Body of pancreas (tissue), 4 donors: Measurements from ENCODE around the gene AWAT1. TPM values are rescaled to one million over a fixed set of nuclear protein-coding genes. Genes with fewer than 3 reads are reported as not detected.

ENCODE experiments used
- ATAC-seq: fragments of 150-250 bp; one replicate; pipeline ENCODE4 v1.9.1; 2016
- DNase-seq, 4 donors: peaks; one replicate each; pipeline ENCODE4 v3.0.0-alpha.2; 2019
- H3K27ac ChIP-seq, 4 donors: fragments of 200-600 bp; sonication (generic); 1 replicate in 3 of 4; 2 replicates in 1 of 4; pipeline versions ENCODE4 v1.5.1 to v1.6.1; 2016 to 2019; ENCODE audit warnings: mild to moderate bottlenecking in 1 of 4, mixed read lengths in 1 of 4, moderate library complexity in 1 of 4
- H3K27me3 ChIP-seq, 2 donors: fragments of 200-600 bp; sonication (generic); one replicate each; pipeline ENCODE4 v1.6.0; 2016; ENCODE audit warnings: mild to moderate bottlenecking in 1 of 2
- H3K36me3 ChIP-seq, 2 donors: fragments of 200-600 bp; sonication (generic); replicated peaks in 1 of 2; 2 replicates each; pipeline ENCODE4 v1.5.1; 2016; ENCODE audit warnings: low read depth in 2 of 2; ENCODE audit not compliant: insufficient read depth in 1 of 2
- H3K4me1 ChIP-seq: fragments of 200-600 bp; sonication (generic); one replicate; pipeline ENCODE4 v1.6.0; 2016
- H3K4me3 ChIP-seq, 2 donors: fragments of 200-600 bp; sonication (generic); 1 replicate in 1 of 2; 2 replicates in 1 of 2; pipeline ENCODE4 v1.5.1; 2016 to 2019
- H3K9me3 ChIP-seq, 3 donors: fragments of 200-600 bp; sonication (generic); 1 replicate in 2 of 3; 2 replicates in 1 of 3; pipeline ENCODE4 v1.5.1; 2016
- POLR2A ChIP-seq, 3 donors: fragments of 450-650 bp; IDR thresholded peaks; one replicate each; pipeline ENCODE4 v1.6.1; 2016; ENCODE audit warnings: antibody characterized with exemption in 3 of 3, mild to moderate bottlenecking in 2 of 3
- WGBS, 2 donors: methylation state at CpG; one replicate each; pipeline ENCODE4 v1.1.5; 2017; 5-methylcytosine and 5-hydroxymethylcytosine counted together
- intact Hi-C: fragments of 100-400 bp; cut with DNase I; formaldehyde crosslinking; loops from one replicate; pipeline ENCODE4 v1.15.1; 2023
- total RNA-seq, 2 donors: library from RNA; depleted of rRNA; stranded (reverse); fragments of >200 nt; gene quantifications; one replicate each; pipeline ENCODE4 v1.1.0, GENCODE V29; 2016
- TF ChIP-seq, protein P1 (sequence below), 7 experiments: fragments of 450-650 bp in 4 of 7; fragments of 200-600 bp in 3 of 7; sonication (generic) in 3 of 7; IDR thresholded peaks; one replicate each; pipeline ENCODE4 v1.5.1; 2016 to 2019; ENCODE audit warnings: antibody characterized with exemption in 7 of 7

Gene AWAT1
- total RNA-seq, 2 donors from 2014 or later: not detected

DNA sequence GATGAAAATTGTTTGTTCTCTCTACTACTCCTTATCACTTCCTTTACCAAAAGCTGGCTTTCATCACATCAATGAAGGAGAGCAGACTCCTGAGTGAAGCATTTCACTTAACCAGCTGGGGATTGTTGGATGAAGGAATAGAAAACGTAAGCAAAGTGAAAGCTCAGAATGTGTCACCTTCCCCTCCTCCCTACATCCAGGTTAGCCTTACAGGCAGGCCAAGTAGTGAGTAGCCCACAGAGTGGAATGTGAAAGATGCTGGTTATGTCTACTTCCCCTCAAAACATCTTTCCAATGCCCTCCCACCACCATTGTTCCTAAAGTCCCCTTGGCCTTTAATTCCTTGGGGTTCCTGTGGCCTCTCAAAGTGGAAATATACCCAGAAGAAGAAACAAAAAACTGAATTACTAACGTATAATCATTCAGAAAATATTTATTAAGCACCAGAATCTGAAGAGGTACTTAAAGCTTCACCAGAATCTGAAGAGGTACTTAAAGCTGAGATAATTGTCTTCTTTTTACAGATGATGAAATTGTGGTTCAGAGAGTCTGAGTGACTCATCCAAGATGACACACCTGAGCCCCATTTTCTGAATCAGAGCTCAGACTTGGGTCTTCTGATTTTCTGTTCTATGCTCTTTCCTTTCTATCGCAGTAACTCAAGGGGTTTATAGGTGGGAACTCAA is 19.1 kb downstream of the AWAT1 start:
- Histone ChIP-seq H3K27me3 (no peaks in the 10 kb centered on the region), H3K9me3 (no peaks in the 10 kb centered on the region), H3K27ac (no peak overlapping the region), H3K4me1 (no peaks in the 10 kb centered on the region), H3K4me3 (no peak overlapping the region), H3K36me3 (no peaks in the 10 kb centered on the region)
- intact Hi-C loops: no loop called here
- no peak for DNase-seq
- 77 to 86% methylated on average over 3 of the region's 3 CpGs for WGBS, 2 donors
- TF ChIP-seq, protein P1, sequence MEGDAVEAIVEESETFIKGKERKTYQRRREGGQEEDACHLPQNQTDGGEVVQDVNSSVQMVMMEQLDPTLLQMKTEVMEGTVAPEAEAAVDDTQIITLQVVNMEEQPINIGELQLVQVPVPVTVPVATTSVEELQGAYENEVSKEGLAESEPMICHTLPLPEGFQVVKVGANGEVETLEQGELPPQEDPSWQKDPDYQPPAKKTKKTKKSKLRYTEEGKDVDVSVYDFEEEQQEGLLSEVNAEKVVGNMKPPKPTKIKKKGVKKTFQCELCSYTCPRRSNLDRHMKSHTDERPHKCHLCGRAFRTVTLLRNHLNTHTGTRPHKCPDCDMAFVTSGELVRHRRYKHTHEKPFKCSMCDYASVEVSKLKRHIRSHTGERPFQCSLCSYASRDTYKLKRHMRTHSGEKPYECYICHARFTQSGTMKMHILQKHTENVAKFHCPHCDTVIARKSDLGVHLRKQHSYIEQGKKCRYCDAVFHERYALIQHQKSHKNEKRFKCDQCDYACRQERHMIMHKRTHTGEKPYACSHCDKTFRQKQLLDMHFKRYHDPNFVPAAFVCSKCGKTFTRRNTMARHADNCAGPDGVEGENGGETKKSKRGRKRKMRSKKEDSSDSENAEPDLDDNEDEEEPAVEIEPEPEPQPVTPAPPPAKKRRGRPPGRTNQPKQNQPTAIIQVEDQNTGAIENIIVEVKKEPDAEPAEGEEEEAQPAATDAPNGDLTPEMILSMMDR (IDR thresholded peaks at IDR 0.05): no peak
- TF ChIP-seq POLR2A (IDR thresholded peaks at IDR 0.05): no peak
- ATAC-seq: no peak

DNA sequence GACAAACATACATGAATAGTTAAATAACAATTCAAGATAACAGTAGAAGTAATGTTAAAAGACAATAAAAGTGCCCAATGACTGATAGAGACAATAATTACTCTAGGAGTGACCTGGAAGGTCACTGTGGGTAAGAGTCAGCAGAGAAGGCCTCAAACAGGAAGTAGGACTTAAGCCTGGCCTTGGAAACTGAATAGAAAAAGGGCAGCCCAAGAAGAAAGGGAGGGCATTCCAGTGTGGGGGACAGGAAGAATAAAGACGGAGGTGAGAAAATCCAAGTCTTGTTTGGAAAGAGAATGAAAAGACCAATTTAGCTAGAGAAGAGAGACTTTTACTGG is 19.6 kb downstream of the AWAT1 start:
- intact Hi-C loops: no loop called here
- Histone ChIP-seq H3K27me3 (no peaks in the 10 kb centered on the region), H3K27ac (no peak overlapping the region), H3K9me3 (no peaks in the 10 kb centered on the region), H3K4me3 (no peak overlapping the region), H3K36me3 (no peaks in the 10 kb centered on the region), H3K4me1 (no peaks in the 10 kb centered on the region)
- WGBS, 2 donors: 93% methylated on average over 1 of the region's 1 CpG; no CpG with 5 or more reads in 1 of the 2 donors
- TF ChIP-seq, protein P1 (IDR thresholded peaks at IDR 0.05): no peak
- TF ChIP-seq POLR2A (IDR thresholded peaks at IDR 0.05): no peak
- ATAC-seq (no peak), DNase-seq (no peak)

DNA sequence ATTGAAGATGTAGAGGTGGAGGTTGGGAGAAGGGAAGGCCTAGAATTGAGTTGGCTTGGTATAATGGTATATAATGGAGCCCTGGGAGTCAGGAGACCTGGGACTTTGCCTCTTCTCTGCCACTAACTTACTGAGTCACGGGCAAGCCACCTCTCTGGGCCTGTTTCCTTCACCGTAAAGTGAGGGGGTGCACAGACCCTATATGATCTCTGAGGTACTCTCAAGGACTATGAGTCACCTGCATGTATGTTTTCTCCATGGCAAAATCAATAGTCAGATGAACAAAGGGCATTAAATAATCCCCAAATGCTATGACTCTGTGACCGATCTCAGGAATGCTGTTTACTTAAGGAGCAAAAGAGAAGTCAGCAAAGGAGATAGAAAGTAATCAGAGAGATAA is 20.5 kb downstream of the AWAT1 start:
- H3K4me3 ChIP-seq: no peak overlapping the region
- DNase-seq (no peak), ATAC-seq (no peak)
- no peaks in the 10 kb centered on the region for H3K27me3 ChIP-seq
- TF ChIP-seq, protein P1 (IDR thresholded peaks at IDR 0.05): no peak
- TF ChIP-seq POLR2A (IDR thresholded peaks at IDR 0.05): no peak
- WGBS, 2 donors: 59 to 90% methylated on average over 2 to 3 of the region's 3 CpGs
- H3K4me1 ChIP-seq: no peaks in the 10 kb centered on the region
- no peak overlapping the region for H3K27ac ChIP-seq
- no peaks in the 10 kb centered on the region for H3K36me3 ChIP-seq
- no peaks in the 10 kb centered on the region for H3K9me3 ChIP-seq
- intact Hi-C loops: no loop called here

DNA sequence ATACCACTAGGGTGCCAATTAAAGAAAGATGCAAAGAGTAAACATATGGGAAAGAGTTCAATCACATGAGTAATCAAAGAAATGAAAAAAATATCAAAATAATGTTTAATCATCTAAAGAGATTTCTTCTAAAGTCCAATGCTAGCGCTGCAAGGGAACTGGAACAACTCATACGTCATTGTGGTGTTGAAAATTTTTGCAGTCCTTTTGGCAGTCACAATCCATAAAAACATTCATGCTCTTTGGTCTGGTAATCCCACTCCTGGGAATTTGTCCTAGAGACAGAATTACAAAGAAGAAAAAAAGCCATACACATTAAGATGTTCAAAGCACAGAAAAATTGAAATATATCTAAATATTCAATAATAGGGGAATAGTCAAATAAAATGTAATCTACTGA is 21.0 kb downstream of the AWAT1 start:
- whole genome bisulfite sequencing, 2 donors: 97 to 100% methylated on average over 2 of the region's 2 CpGs
- no peaks in the 10 kb centered on the region for H3K9me3 ChIP-seq
- H3K4me1 ChIP-seq: no peaks in the 10 kb centered on the region
- TF ChIP-seq, protein P1 (IDR thresholded peaks at IDR 0.05): no peak
- TF ChIP-seq POLR2A (IDR thresholded peaks at IDR 0.05): no peak
- no peak for ATAC-seq
- DNase-seq: no peak
- intact Hi-C loops: no loop called here
- no peaks in the 10 kb centered on the region for H3K27me3 ChIP-seq
- H3K4me3 ChIP-seq: no peak overlapping the region
- H3K36me3 ChIP-seq: no peaks in the 10 kb centered on the region
- no peak overlapping the region for H3K27ac ChIP-seq
